Activated CD8-positive, alpha-beta memory T cell treated with anti-CD3 and anti-CD28 coated beads for 48 hours (primary cell): Measurements from ENCODE around the gene CCDC92.

ENCODE experiments used
- DNase-seq, 3 experiments: peaks; one replicate each; pipeline ENCODE4 v3.0.0-alpha.2; 2020; ENCODE audit warnings: low read depth in 2 of 3, low spot score in 2 of 3

The CCDC92 gene, protein sequence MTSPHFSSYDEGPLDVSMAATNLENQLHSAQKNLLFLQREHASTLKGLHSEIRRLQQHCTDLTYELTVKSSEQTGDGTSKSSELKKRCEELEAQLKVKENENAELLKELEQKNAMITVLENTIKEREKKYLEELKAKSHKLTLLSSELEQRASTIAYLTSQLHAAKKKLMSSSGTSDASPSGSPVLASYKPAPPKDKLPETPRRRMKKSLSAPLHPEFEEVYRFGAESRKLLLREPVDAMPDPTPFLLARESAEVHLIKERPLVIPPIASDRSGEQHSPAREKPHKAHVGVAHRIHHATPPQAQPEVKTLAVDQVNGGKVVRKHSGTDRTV

DNA sequence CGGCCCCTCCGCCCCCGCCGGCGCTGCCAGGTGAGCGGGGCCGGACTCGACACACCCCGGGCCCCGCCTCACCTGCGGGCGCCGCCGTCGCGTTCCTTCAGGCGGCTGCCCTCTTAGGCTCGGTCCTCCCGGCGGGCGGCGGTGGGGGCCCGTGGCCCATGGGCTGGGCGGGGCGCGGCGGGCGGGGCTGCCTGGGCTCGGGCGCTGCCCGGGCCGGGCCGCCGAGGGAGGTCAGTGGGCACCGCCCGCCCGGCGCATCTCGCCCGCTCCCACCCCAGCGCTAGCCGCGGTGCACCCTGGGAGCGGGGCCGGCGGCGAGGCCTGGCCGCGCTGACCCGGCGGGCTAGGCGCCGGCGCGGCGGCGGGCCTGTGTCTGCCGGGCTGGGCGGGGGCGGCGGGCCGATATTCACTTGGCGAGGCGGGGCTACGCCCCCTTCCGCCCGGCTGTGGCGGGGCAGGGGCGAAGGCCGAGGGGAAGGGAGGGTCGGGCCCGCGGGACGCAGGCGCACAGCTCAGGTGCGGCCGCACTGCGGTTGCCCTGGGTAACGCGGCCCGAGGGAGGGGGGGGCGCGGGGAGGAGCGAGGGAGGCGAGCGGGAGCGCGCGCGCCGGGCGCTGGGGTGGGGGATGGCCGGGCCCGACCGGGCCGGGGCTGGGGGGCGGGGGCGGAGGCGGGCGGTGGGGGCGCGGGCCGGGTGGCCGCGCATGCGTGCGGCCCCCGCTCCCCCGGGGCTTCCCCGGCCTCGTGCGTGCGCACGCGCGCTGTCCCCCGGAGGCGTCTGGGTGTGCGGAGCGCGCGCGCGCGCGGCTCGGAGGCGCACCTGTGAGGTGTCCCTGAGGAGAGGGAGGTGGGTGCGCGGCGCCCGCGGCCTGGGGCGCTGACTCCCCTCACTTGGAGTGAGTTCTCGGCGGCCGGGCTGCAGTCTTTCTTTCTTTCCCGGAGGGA is at the start of gene CCDC92, which contains the start of gene ZNF664:
CCDC92 (minus strand) TSS at position 375 of the 945 bp plus-strand sequence. CDS start 28,526 bp downstream, outside the sequence.
ZNF664 (plus strand) TSS at position 759 of the 945 bp plus-strand sequence. CDS start 38,930 bp downstream, outside the sequence.
- peak; percentile 80 to 93 (median 81) for DNase-seq

DNA sequence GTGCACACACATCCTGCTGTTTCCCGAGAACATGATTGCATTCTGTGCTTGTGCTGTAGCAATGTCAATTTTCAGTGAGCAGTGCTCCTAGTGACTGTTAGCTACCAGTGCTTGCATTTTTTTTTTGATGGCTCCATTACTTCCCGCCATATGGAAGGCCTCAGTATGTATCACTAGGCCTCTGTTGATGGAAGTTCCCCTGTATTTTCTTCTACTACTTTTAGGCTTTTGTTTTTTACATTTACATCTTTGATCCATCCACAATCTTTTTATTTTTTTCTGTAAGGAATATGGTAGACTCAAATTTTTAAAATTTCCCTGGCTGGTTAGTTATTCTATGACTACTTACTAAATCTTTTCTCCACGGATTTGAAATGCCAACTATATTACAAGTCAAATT is 49.5 kb upstream of the CCDC92 start:
- no peak for DNase-seq

DNA sequence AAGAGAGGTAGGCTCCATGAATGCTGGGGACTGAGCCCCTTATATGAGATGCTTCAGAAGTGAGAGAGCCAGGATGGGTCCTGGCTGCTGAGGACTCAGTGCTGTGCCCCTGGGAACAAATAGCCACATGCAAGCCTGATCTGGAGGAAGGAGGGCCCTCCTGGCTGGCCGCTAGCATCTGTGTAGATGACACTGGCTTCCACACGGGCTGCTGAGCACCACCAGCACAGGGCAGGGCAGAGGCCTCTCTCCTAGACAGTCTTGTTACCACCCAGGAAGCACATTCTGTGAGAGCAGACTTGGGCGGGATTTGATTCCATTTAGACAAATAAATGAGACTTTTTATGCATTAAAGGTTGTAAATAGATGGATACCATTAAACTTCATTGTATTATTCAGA is 48.4 kb upstream of the CCDC92 start:
- no peak for DNase-seq

DNA sequence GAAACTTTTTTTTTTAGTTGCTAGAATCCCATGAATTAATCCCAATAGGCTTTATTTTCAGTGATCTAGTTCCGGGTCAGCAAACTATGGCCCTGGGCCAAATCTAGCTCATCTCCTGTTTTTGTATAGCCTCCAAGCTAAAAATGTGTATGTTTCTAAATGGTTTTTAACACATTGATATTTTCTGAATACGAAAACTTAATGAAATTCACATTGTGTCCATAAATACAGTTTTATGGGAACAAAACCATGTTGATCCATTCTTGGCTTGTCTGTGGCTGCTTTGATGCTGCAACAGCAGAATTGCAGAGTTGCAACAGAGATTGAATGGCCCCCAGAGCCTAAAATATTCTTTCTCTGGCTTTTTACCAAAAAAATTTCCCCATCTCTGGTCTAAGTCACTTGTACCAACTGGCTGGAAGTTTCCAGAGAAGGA is 47.9 kb upstream of the CCDC92 start:
- DNase-seq: no peak

DNA sequence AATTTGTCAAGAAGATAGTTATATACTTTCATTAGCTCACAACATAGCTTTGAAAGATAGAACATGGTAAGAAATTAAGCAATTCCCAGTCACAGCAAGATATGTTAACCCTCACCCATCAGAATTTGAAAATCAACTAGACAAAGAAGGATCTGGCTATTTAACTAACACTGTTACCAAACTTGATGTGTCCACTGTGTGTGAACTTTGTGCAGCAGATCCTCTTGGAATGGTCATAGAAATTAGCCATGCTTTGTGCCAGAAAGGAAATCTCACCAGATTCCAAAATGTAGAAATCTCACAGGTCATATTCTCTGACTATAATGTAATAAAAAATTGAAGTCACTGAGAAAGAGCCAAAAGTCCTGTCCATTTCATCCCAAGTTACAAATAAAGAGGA is 46.5 kb upstream of the CCDC92 start:
- no peak for DNase-seq

DNA sequence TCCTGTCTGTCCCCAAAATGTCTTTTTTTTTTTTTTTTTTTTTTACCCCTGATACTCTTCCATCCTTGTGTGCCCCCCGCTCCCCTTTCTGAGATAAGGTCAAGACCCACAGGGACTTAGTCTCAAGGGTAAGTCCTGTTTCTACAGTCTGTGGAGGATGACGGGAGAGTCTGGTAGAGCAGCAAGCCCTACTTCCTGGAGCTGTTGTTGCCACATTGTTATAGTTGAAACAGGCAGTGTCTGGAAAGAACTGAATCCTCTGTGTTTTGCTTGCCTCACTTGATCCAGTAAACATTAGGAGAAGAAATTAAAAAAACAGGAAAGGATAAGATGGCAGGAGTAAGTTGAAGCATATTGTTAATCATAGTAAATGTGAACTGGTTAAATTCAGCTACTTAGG is 45.9 kb upstream of the CCDC92 start:
- DNase-seq: no peak

DNA sequence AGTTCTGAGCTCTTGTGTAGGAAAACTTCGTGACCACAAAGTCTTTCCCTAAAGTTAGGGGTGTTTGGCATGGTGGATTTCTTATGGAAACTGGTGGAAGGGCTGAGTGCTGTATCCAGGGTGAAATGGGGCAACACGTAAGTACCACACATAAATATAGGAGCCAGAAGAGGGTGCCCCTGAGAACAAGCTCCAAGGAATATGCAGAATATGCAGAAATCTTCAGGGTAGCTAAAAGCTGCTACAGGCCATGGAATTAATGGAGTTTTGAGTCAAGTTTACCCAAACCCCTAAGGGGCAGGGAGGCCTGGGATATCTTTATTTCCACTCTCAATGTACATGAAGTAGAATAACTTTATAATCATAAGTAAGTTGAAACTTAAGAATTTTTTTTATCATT is 44.4 kb upstream of the CCDC92 start:
- no peak for DNase-seq

DNA sequence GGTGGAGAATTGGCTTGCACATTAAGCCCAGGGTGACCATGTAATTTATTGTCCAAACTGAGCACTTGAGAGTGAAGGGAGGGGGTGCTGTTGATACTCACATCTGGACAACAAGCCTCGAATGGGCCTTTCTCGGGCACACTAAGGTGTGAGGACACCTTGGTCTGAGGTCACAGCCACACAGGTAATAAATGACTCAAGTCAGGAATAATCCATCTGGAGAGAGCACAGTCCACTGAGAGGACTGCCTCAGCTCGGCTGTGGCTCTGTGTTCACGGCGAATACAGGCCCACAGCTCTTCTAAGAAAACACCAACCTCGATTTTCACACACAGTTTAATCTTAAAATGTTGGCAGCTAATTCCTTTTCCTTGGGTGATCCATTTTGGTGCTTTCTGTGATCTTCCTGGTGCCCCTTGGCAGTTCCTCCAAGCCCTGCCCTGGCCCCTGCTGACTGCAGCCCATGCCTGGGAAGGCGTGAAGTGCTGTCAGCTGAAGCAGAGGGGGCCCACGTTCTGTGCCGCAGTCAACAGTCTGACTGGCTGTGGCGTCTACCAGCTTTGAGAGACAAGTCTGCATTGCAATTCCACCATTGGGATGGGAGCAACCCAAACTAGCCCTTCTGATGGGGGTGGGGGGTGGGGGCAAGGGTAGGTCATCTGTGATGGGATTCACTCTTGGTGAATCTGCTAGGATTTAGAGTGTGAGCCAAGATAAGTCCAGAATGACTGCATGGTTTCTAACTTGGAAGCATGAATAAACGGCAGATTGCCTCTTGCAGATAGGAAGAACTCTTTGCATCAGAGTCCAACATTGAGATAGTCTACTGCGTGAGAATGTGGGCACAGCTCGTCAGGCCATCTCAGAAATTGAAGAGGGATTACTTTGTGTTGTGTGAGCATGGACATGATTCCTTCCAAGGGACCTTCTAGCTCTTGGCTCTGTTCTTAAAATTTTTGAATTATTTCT is 43.1 kb upstream of the CCDC92 start:
- DNase-seq: no peak

DNA sequence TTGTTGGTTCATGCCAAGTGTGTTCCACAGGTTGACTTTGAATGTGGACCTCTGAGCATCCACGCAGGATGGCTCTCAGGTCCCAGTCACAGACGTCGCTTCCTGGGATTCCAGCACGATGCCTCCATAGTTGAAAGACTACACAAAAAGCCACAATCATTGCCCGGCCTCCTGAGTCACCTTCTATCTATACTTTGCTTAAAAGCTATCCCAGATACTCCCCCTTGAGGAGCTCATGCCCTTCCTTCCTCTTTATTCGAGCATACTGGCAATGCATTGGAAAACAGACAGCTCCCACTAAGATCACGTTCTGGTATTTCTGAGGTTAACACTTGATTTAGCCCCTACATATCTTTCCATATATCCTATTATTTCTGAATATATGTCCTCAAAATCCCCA is 40.4 kb upstream of the CCDC92 start:
- no peak for DNase-seq

DNA sequence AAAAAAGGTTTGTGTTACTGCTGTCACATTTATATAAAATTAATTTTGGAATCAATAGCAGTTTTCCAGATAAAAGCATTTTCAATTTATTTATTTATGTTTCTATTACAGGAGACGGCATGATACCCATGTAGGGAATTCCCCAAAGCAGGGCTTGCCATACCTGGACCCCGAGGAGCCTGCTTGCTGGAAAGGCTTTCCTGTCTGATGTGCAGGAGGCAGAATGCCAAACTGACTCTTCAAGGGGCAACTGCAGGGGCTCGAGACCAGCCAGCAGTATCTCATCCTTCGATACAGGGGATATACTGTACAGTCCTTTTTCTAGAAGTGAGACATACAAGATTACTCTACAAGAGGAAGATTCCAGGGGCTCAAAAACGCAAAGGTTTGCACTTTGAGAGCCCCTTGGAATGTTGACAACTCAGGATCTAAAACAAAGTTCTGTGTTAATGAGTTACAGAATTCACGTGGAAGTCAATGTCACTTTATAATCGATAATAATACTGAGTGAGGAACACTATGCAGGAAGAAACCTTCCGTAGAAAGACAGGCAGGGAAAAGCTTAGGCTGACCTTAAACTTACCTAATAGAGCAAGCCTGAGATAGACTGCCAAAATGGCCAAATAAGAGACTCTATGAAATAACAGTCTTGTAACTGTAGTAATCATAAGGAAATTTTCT is 38.9 kb upstream of the CCDC92 start:
- DNase-seq: no peak

DNA sequence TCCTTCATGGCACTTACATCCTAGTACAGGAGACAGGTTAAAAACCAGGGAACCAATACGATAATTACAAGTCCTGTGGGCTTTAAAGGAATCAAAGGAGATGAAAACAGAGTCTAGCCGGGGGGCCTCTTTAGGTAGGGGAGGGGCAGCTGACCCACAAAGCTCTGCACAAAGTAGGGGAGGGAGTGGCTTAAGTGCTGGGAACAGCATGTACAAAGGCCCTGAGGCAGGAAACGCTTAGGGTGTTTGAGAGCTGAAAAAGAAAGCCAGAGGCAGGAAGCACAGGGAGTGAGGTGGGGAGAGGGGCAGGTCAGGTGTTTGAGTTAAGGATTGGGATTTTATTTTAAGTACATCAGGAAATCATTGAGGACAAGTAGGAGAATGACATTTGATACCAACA is 38.1 kb upstream of the CCDC92 start:
- DNase-seq: no peak

DNA sequence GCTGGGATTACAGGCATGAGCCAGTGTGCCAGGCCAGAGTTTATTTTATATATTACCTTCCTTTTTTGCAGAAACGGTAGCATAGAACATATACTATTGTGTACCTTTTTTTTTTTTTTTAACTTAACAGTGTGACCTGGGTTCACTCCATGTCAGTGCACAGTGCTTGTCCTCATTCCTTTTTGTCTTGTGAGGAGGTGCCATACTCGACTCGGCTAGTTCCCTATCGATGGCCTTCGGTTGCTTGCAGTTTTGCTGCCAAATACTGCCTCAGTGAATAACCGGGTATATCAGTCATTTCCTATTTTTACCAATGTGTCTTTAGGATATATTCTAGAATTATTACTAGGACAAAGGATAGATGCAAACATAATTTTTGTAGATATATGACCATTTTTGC is 37.1 kb upstream of the CCDC92 start:
- DNase-seq: no peak

DNA sequence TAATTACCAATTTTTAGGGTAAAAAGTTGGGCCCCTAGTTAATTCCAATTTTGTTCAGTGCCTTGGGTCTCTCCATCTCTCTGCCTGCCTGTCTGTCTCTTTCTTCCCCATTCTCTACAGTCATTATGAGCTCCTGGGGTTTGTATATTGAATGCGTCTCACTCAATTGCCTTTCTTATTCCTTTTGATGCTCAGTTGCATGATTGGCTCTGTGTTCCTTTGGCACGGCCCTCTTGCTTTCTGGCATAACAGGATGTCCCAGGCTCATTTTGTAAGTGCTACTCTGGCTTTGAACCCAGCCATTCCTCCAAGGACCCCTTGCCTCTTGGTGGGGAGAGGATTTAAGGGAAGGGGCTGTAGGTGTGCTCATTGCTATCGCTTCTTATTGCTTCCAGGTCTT is 36.0 kb upstream of the CCDC92 start:
- DNase-seq: no peak

DNA sequence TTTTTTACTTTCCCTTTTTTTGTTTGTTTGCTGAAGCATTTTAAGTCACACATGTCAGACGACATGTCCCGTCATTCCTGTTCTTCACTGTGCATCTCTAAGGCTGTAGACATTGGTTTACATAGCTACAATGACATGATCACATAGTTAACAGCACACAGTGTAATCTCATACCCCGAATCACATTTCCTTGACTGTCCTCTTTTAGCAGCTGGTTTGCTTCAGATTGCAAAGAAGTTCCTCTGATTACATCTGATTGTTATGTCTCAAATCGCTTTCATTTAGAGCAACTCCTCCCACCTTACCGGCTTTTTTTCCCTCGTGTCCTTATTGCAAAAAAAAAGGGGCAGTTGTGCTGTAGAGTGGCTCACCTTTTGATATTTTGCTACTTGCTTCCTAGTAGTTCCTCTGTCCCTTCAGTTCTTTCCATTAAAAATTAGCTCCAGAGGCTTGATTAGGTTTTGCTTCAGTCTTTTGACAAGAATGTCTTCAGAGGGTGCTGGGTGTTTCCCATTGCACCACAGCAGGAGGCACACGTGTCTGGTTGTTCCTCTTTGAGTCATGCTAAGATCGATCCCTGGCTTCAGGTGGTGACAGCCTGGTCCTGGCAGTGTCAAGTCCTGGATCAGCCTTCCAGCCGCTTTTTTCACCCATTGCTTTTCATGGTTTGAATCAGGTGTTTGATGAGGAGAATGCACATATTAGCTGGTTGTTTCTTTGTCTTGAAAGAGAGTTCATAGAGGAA is 35.4 kb upstream of the CCDC92 start:
- DNase-seq: no peak

DNA sequence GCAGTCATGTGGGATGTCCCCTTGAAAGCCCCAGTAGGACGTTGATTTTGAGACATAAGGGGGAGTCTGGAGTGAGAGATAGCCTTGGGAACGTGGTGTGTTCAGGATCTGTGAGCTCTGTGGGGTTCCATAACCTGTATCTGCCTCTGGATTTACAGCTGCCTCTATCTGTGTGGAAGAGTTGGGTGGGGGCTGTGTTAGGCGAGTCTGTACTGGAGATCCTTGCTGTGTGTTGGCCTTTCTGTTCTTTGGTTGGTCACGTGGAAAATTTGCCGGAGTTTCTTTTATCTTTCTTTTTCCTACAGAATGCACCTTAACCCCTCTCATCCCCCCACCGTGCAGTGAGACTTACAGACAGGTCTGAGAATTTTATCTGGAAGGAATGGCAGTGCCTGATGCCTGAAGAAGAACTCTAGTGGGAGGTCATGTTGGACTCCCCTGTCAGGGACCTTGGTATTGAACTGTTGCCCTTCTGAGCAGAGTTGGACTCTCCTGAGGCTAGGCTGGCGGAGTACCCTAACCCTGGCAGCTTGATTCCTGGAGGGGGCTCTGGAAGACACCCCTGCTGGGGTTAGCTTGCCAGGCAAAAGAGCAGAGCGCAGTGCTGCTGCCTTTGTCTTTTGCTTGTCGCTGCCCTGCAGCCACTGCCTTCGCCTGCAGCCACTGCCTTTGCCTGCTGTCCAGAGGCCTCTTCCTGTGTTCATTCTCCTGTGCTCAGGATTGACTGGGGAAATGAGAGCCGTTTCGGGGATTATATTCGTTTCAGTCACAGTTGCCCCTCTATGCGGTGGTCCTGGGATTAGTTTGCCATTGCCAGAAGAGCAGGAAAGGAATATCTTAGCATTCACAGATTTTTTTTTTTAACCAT is 34.4 kb upstream of the CCDC92 start:
- DNase-seq: no peak

DNA sequence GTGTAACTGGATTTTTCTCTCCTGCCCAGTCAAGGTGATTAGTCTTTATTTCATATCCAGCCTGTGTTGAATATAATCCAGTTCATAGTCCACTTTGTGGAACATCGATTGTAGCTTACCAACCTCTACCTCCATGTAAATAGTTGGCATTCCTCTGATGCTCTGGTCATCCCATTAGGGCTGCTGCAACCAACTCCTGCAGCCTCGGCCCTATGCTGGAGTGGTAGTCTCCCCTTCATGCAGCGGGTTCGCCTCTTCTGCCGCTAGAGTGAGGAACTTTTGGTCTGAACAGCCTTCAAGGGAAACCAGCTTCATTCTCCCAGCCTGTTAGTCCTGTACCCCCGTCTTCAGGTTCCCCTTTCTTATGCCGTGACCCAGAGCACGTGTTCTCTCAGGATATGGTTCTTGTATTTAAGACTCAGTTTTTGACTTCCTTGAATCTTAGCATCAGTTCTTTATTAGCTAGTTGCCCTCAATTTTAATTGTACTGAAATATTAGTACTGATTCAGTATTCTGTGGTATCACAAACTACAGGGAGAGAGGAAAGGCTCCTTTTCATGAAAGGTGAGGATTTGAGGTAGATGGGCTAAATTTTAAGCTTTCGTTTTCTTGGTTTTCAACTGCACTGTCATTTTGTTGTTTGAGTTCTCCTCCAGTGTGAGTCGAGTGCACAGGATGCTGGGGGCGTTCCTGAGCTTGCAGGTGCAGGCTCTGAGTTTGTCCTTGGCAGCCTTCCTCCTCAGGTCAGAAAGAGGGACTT is 33.6 kb upstream of the CCDC92 start:
- DNase-seq: no peak

DNA sequence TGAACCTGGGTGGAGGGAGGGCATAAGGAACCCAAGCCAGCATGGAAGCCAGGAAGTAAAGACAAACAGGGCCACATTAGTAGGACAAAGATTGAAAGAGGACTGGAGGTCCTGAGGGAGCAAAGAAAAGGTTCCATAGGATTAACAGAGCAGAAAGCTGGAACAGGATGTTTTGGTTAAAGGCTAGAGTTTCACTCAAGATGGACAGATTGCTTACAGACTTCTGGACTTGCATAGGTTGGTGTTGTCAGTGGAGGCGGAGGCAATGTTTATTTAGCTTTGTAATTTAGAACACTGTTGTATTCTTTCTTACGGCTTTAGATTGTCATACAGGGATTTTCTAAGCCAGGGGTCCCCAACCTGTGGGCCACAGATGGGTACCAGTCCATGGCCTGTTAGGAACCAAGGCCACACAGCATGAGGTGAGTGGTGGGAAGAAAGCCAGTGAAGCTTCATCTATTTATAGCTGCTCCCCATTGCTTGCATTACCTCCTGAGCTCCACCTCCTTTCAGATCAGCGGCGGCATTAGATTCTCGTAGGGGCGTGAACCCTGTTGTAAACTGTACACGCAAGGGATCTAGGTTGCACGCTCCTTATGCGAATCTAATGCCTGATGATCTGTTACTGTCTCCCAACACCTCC is 31.7 kb upstream of the CCDC92 start:
- DNase-seq: no peak
